ENCODE measurements around the gene GRB2.

- TF ChIP-seq POLR2AphosphoS5 (IDR thresholded peaks at IDR 0.05; ENCODE audit: low read depth, low read length) (no peak), CTCF (IDR thresholded peaks at IDR 0.05) (no peak)
Measured at GRCh38 chr17:75346906-75347305, 58.6 kb downstream of the GRB2 start.

Measured in Panc1 (cell line).